ENCODE measurements around the gene GRIA4. TPM values are rescaled to one million over a fixed set of nuclear protein-coding genes. Genes with fewer than 3 reads are reported as not detected.

The GRIA4 gene
- total and polyA plus RNA-seq, 2 donors (not counting 1 experiment from before 2014, with no cell fraction given): not detected

GRCh38 chr11:105891685-105892084 is 281.8 kb downstream of the GRIA4 start:
- no peak overlapping the region for H3K27ac ChIP-seq (ENCODE audit: low read length in 2 of 2)
- no CpG with 5 or more reads among the region's 2 CpGs for WGBS (ENCODE audit: insufficient coverage)
- Mint-ChIP-seq H3K9me3 (ENCODE audit: insufficient read depth) (no peaks in the 10 kb centered on the region), H3K4me3 (no peak overlapping the region), H3K27ac (no peak overlapping the region), H3K27me3 (no peaks in the 10 kb centered on the region), H3K4me1 (no peaks in the 10 kb centered on the region)
- H2AFZ ChIP-seq (ENCODE audit: insufficient read depth, low read depth, low read length, poor library complexity, severe bottlenecking): no peak overlapping the region
- POLR2A ChIA-PET: no interaction called here
- H3K4me3 ChIP-seq (ENCODE audit: control extremely low read depth in 1 of 5, extremely low read depth in 1 of 5, insufficient read depth in 1 of 5, low read depth in 2 of 5, low read length in 4 of 5): no peak overlapping the region
- no peaks in the 10 kb centered on the region for H3K36me3 ChIP-seq (replicated peaks in 1 of 2; ENCODE audit: control extremely low read depth in 1 of 2, control insufficient read depth in 1 of 2, extremely low read depth in 1 of 2, insufficient read depth in 2 of 2, low read length in 1 of 2)
- CTCF ChIA-PET: no interaction called here
- no peak for DNase-seq
- H3K9ac ChIP-seq (ENCODE audit: low read length): no peak overlapping the region
- H3K4me1 ChIP-seq (ENCODE audit: control insufficient read depth in 2 of 2, insufficient read depth in 2 of 2, low read length in 2 of 2): no peaks in the 10 kb centered on the region
- H3K9me3 ChIP-seq (ENCODE audit: control extremely low read depth in 1 of 3, control insufficient read depth in 2 of 3, insufficient read depth in 1 of 3, low read length in 2 of 3): no peaks in the 10 kb centered on the region
- no peak overlapping the region for H3K4me2 ChIP-seq (replicated peaks; ENCODE audit: low read depth, low read length, poor library complexity, severe bottlenecking)
- intact Hi-C loops (cut with micrococcal nuclease): no loop called here
- no peak for TF ChIP-seq CTCF (IDR thresholded peaks at IDR 0.05)
- no peak for TF ChIP-seq EZH2 (IDR thresholded peaks at IDR 0.05; ENCODE audit: borderline replicate concordance, insufficient read depth, low read depth, low read length, poor library complexity, severe bottlenecking)
- H3K27me3 ChIP-seq (replicated peaks in 1 of 4; ENCODE audit: control extremely low read depth in 1 of 4, control insufficient read depth in 3 of 4, insufficient read depth in 4 of 4, low read length in 3 of 4): no peaks in the 10 kb centered on the region
- ATAC-seq (ENCODE audit: low read depth): no peak
- no peaks in the 10 kb centered on the region for H4K20me1 ChIP-seq (ENCODE audit: control insufficient read depth, insufficient read depth, low read length, poor library complexity, severe bottlenecking)
- H3K79me2 ChIP-seq (ENCODE audit: control insufficient read depth, insufficient read depth, low read length): no peaks in the 10 kb centered on the region

DNA sequence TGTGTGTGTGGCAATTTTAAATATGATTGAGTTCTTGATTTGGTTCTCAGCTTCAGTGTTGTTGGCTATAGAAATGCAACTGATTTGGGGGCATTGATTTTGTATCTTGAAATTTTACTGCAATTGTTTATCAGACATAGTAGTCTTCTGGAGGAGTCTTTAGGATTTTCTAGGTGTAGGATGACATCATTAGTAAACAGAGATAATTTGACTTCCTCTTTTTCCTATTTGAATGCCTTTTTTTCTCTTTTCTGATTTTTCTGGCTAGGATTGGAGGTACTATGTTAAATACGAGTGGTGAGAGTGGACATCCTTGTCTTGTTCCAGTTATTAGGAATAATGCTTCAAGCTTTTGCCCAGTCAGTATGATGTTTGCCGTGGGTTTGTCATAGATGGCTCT is 287.3 kb downstream of the GRIA4 start:
- H3K79me2 ChIP-seq (ENCODE audit: control insufficient read depth, insufficient read depth, low read length): no peaks in the 10 kb centered on the region
- Mint-ChIP-seq H3K4me1 (no peaks in the 10 kb centered on the region), H3K9me3 (ENCODE audit: insufficient read depth) (no peaks in the 10 kb centered on the region), H3K4me3 (no peak overlapping the region), H3K27ac (no peak overlapping the region), H3K27me3 (peaks cover 3% of the 10 kb centered on the region)
- POLR2A ChIA-PET: no interaction called here
- no peaks in the 10 kb centered on the region for H3K9me3 ChIP-seq (ENCODE audit: control extremely low read depth in 1 of 3, control insufficient read depth in 2 of 3, insufficient read depth in 1 of 3, low read length in 2 of 3)
- CTCF ChIA-PET: no interaction called here
- intact Hi-C loops (cut with micrococcal nuclease): no loop called here
- no peak overlapping the region for H3K9ac ChIP-seq (ENCODE audit: low read length)
- no peak overlapping the region for H3K4me2 ChIP-seq (replicated peaks; ENCODE audit: low read depth, low read length, poor library complexity, severe bottlenecking)
- no peaks in the 10 kb centered on the region for H3K27me3 ChIP-seq (replicated peaks in 1 of 4; ENCODE audit: control extremely low read depth in 1 of 4, control insufficient read depth in 3 of 4, insufficient read depth in 4 of 4, low read length in 3 of 4)
- TF ChIP-seq EZH2 (IDR thresholded peaks at IDR 0.05; ENCODE audit: borderline replicate concordance, insufficient read depth, low read depth, low read length, poor library complexity, severe bottlenecking) (no peak), CTCF (IDR thresholded peaks at IDR 0.05) (no peak)
- no peak overlapping the region for H3K27ac ChIP-seq (ENCODE audit: low read length in 2 of 2)
- H3K4me1 ChIP-seq (ENCODE audit: control insufficient read depth in 2 of 2, insufficient read depth in 2 of 2, low read length in 2 of 2): no peaks in the 10 kb centered on the region
- no peaks in the 10 kb centered on the region for H4K20me1 ChIP-seq (ENCODE audit: control insufficient read depth, insufficient read depth, low read length, poor library complexity, severe bottlenecking)
- no peak overlapping the region for H3K4me3 ChIP-seq (ENCODE audit: control extremely low read depth in 1 of 5, extremely low read depth in 1 of 5, insufficient read depth in 1 of 5, low read depth in 2 of 5, low read length in 4 of 5)
- no peak overlapping the region for H2AFZ ChIP-seq (ENCODE audit: insufficient read depth, low read depth, low read length, poor library complexity, severe bottlenecking)
- no peak for DNase-seq
- ATAC-seq (ENCODE audit: low read depth): no peak
- no peaks in the 10 kb centered on the region for H3K36me3 ChIP-seq (replicated peaks in 1 of 2; ENCODE audit: control extremely low read depth in 1 of 2, control insufficient read depth in 1 of 2, extremely low read depth in 1 of 2, insufficient read depth in 2 of 2, low read length in 1 of 2)
- WGBS (ENCODE audit: insufficient coverage): 95% methylated on average over 2 of the region's 2 CpGs

Data from B cell (primary cell).